Measurements from ENCODE around the gene SEC16B.

SEC16B gene

DNA sequence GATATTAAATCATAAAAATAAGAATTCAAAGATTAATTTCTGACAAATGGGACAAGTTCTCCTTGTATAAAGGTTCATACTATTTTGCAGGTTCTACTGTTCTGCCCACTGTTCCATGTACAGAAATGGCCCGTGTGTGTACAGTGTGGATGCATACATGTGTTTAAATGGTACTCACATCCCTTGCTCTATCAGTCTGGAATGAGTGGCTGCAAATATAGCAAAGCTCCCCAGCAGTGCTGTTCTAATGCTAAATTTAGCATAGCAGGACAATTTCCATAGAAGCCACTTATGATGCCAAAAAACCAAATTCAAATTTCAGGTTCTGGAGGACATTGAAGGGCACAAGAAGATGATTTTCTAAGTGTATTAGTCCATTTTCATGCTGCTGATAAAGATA, 9.4 kb upstream of the SEC16B start:
- H3K9ac ChIP-seq (ENCODE audit: low read length), result no peak overlapping the region
- H2AFZ ChIP-seq (ENCODE audit: low read length), result no peak overlapping the region
- H3K27me3 ChIP-seq (ENCODE audit: insufficient read depth, low read length), result no peaks in the 10 kb centered on the region
- H3K4me3 ChIP-seq (ENCODE audit: low read depth, low read length, poor library complexity, severe bottlenecking), result no peak overlapping the region
- H3K9me3 ChIP-seq (ENCODE audit: low read length), result no peaks in the 10 kb centered on the region
- no peaks in the 10 kb centered on the region for H3K36me3 ChIP-seq (ENCODE audit: insufficient read depth, low read length)
- no peaks in the 10 kb centered on the region for H3F3A ChIP-seq (ENCODE audit: insufficient read depth, low read length)
- no peak overlapping the region for H3K27ac ChIP-seq (ENCODE audit: low read depth, low read length, poor library complexity, severe bottlenecking)
- no peaks in the 10 kb centered on the region for H3K4me1 ChIP-seq (ENCODE audit: insufficient read depth, low read length, severe bottlenecking)
- TF ChIP-seq, protein P1, sequence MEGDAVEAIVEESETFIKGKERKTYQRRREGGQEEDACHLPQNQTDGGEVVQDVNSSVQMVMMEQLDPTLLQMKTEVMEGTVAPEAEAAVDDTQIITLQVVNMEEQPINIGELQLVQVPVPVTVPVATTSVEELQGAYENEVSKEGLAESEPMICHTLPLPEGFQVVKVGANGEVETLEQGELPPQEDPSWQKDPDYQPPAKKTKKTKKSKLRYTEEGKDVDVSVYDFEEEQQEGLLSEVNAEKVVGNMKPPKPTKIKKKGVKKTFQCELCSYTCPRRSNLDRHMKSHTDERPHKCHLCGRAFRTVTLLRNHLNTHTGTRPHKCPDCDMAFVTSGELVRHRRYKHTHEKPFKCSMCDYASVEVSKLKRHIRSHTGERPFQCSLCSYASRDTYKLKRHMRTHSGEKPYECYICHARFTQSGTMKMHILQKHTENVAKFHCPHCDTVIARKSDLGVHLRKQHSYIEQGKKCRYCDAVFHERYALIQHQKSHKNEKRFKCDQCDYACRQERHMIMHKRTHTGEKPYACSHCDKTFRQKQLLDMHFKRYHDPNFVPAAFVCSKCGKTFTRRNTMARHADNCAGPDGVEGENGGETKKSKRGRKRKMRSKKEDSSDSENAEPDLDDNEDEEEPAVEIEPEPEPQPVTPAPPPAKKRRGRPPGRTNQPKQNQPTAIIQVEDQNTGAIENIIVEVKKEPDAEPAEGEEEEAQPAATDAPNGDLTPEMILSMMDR (IDR thresholded peaks at IDR 0.05; ENCODE audit: low read length), result no peak
- no peak for TF ChIP-seq EZH2 (IDR thresholded peaks at IDR 0.05; ENCODE audit: borderline replicate concordance, low read length)
- no peaks in the 10 kb centered on the region for H3K79me2 ChIP-seq (ENCODE audit: insufficient read depth, low read length)
- no peaks in the 10 kb centered on the region for H4K20me1 ChIP-seq (ENCODE audit: insufficient read depth, low read length)
- H3K9me2 ChIP-seq (ENCODE audit: low read depth, low read length), result no peaks in the 10 kb centered on the region
- no peak overlapping the region for H3K4me2 ChIP-seq (ENCODE audit: low read length)

DNA sequence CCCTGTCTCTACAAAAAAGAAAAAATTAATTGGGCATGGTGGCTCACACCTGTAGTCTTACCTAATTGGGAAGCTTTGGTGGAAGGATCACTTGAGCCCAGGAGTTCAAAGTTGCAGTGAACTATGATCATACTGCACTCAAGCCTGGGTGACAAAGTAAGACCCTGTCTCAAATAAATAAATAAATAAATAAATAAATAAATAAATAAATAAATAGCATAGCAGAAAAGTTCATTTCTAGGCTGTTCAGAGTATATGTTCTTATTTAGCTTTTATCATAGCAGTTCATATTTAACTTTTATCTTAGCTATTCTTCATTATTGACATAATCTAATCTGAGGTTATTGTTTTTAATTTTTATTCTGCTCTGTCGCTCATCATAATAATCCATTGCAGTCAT, 8.7 kb upstream of the SEC16B start:
- Histone ChIP-seq H3K9me3 (ENCODE audit: low read length) (no peaks in the 10 kb centered on the region), H4K20me1 (ENCODE audit: insufficient read depth, low read length) (no peaks in the 10 kb centered on the region), H3K36me3 (ENCODE audit: insufficient read depth, low read length) (no peaks in the 10 kb centered on the region), H3K4me3 (ENCODE audit: low read depth, low read length, poor library complexity, severe bottlenecking) (no peak overlapping the region), H3K9me2 (ENCODE audit: low read depth, low read length) (no peaks in the 10 kb centered on the region), H3F3A (ENCODE audit: insufficient read depth, low read length) (no peaks in the 10 kb centered on the region), H3K4me1 (ENCODE audit: insufficient read depth, low read length, severe bottlenecking) (no peaks in the 10 kb centered on the region), H3K27ac (ENCODE audit: low read depth, low read length, poor library complexity, severe bottlenecking) (no peak overlapping the region), H3K27me3 (ENCODE audit: insufficient read depth, low read length) (no peaks in the 10 kb centered on the region), H2AFZ (ENCODE audit: low read length) (no peak overlapping the region), H3K79me2 (ENCODE audit: insufficient read depth, low read length) (no peaks in the 10 kb centered on the region), H3K9ac (ENCODE audit: low read length) (no peak overlapping the region), H3K4me2 (ENCODE audit: low read length) (no peak overlapping the region)
- TF ChIP-seq, protein P1 (IDR thresholded peaks at IDR 0.05; ENCODE audit: low read length), result no peak
- TF ChIP-seq EZH2 (IDR thresholded peaks at IDR 0.05; ENCODE audit: borderline replicate concordance, low read length), result no peak

DNA sequence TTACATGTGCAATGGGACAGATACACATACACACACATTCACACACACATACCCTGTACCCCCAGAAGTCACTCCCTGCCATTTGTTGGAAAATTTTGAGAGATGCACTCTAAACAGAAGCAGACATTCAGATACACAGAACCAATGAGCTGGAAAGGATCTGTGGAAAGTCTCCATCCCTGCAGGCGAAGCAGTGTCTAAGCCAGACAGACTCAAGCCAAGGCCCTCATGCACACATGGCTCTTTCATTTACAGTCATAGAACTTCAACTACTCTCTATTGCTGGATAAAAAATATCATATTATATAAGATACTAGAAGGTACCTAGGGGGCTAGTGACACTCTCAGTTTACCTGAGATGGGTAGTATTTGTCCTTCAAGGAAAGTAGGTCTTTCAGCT, 7.3 kb upstream of the SEC16B start:
- Histone ChIP-seq H2AFZ (ENCODE audit: low read length) (no peak overlapping the region), H3K9ac (ENCODE audit: low read length) (no peak overlapping the region), H3F3A (ENCODE audit: insufficient read depth, low read length) (no peaks in the 10 kb centered on the region), H3K9me2 (ENCODE audit: low read depth, low read length) (no peaks in the 10 kb centered on the region), H3K9me3 (ENCODE audit: low read length) (no peaks in the 10 kb centered on the region), H3K4me2 (ENCODE audit: low read length) (no peak overlapping the region), H3K27me3 (ENCODE audit: insufficient read depth, low read length) (no peaks in the 10 kb centered on the region), H4K20me1 (ENCODE audit: insufficient read depth, low read length) (no peaks in the 10 kb centered on the region), H3K27ac (ENCODE audit: low read depth, low read length, poor library complexity, severe bottlenecking) (no peak overlapping the region), H3K4me3 (ENCODE audit: low read depth, low read length, poor library complexity, severe bottlenecking) (no peak overlapping the region), H3K79me2 (ENCODE audit: insufficient read depth, low read length) (no peaks in the 10 kb centered on the region), H3K36me3 (ENCODE audit: insufficient read depth, low read length) (no peaks in the 10 kb centered on the region), H3K4me1 (ENCODE audit: insufficient read depth, low read length, severe bottlenecking) (no peaks in the 10 kb centered on the region)
- TF ChIP-seq, protein P1 (IDR thresholded peaks at IDR 0.05; ENCODE audit: low read length), result no peak

Data from OCI-LY1 (cell line).